SK-N-SH (cell line): Measurements from ENCODE around the gene ARHGEF10L. TPM values are rescaled to one million over a fixed set of nuclear protein-coding genes. Genes with fewer than 3 reads are reported as not detected.

Experiments used
- CTCF ChIA-PET: fragments of 300-600, 350-600 bp; formaldehyde crosslinking; extraction: SDS; loops from one replicate; lab custom pipeline; 2021; lab: Yijun Ruan, JAX
- POLR2A ChIA-PET: fragments of 350-600 bp; sonication (Branson Sonifier 250); formaldehyde crosslinking; extraction: SDS; loops from one replicate; lab custom pipeline; 2020; ENCODE audit warnings: antibody characterized with exemption, inconsistent platforms; lab: Yijun Ruan, JAX
- DNase-seq: peaks from one replicate; pipeline ENCODE4 v3.0.0; 2012
- H2AFZ ChIP-seq: fragments of 200-600 bp; sonication (generic); 2 replicates; pipeline ENCODE4 v1.8.1; 2016; ENCODE audit warnings: antibody characterized with exemption, mild to moderate bottlenecking, low read depth
- H3F3A ChIP-seq: fragments of 200-600 bp; sonication (generic); replicated peaks from 2 replicates; pipeline ENCODE3; 2016; ENCODE audit warnings: antibody characterized with exemption, mild to moderate bottlenecking; ENCODE audit not compliant: insufficient read depth
- H3K27ac ChIP-seq, 2 experiments: fragments of 200-500 bp in 1 of 2; fragments of 200-600 bp in 1 of 2; sonication (Bioruptor generic) in 1 of 2; sonication (generic), shearing (Covaris generic) in 1 of 2; 2 replicates each; pipeline versions ENCODE4 v1.5.1 to v1.6.1; 2014 to 2016; ENCODE audit warnings: low read depth in 2 of 2, inconsistent platforms in 1 of 2, low read length in 1 of 2, mild to moderate bottlenecking in 1 of 2, mixed read lengths in 1 of 2
- H3K27me3 ChIP-seq: fragments of 200-600 bp; sonication (generic), shearing (Covaris generic); 2 replicates; pipeline ENCODE4 v1.6.1; 2016; ENCODE audit warnings: mixed run types; ENCODE audit not compliant: insufficient read depth
- H3K36me3 ChIP-seq, 2 experiments: fragments of 200-500 bp in 1 of 2; fragments of 200-600 bp in 1 of 2; sonication (Bioruptor generic) in 1 of 2; sonication (generic) in 1 of 2; replicated peaks in 1 of 2; 2 replicates each; pipeline versions ENCODE3 to v1.5.1; 2014 to 2016; ENCODE audit warnings: low read length in 1 of 2, mild to moderate bottlenecking in 1 of 2; ENCODE audit not compliant: insufficient read depth in 2 of 2, control insufficient read depth in 1 of 2
- H3K4me1 ChIP-seq, 2 experiments: fragments of 200-500 bp in 1 of 2; fragments of 200-600 bp in 1 of 2; sonication (Bioruptor generic) in 1 of 2; sonication (generic), shearing (Covaris generic) in 1 of 2; 2 replicates each; pipeline versions ENCODE4 v1.5.1 to v1.6.1; 2014 to 2016; ENCODE audit warnings: low read depth in 1 of 2, low read length in 1 of 2, mixed run types in 1 of 2; ENCODE audit not compliant: insufficient read depth in 2 of 2, control insufficient read depth in 1 of 2
- H3K4me2 ChIP-seq: fragments of 200-600 bp; sonication (generic), shearing (Covaris generic); 2 replicates; pipeline ENCODE4 v1.6.1; 2017; ENCODE audit warnings: mixed run types
- H3K4me3 ChIP-seq, 2 experiments: fragments of 200-500 bp in 1 of 2; fragments of 200-600 bp in 1 of 2; sonication (Bioruptor generic) in 1 of 2; sonication (generic), shearing (Covaris generic) in 1 of 2; 2 replicates each; pipeline versions ENCODE4 v1.5.1 to v1.8.1; 2014 to 2016; ENCODE audit warnings: low read depth in 2 of 2, inconsistent platforms in 1 of 2, low read length in 1 of 2, mild to moderate bottlenecking in 1 of 2, mixed read lengths in 1 of 2, moderate library complexity in 1 of 2
- H3K79me2 ChIP-seq: fragments of 200-600 bp; sonication (generic); 2 replicates; pipeline ENCODE4 v1.8.1; 2017; ENCODE audit warnings: mild to moderate bottlenecking; ENCODE audit not compliant: insufficient read depth
- H3K9ac ChIP-seq: fragments of 200-600 bp; sonication (generic); 2 replicates; pipeline ENCODE4 v1.6.1; 2017; ENCODE audit warnings: mixed run types
- H3K9me2 ChIP-seq: fragments of 200-600 bp; sonication (generic); 2 replicates; pipeline ENCODE4 v1.6.1; 2017; ENCODE audit warnings: mixed run types
- H3K9me3 ChIP-seq: fragments of 200-600 bp; sonication (generic); 2 replicates; pipeline ENCODE4 v1.6.1; 2017; ENCODE audit warnings: mixed run types, mild to moderate bottlenecking, moderate library complexity
- H4K20me1 ChIP-seq: fragments of 200-600 bp; sonication (generic); 2 replicates; pipeline ENCODE4 v1.6.1; 2017; ENCODE audit warnings: mild to moderate bottlenecking, mixed run types; ENCODE audit not compliant: insufficient read depth
- ELF1 ChIP-seq: IDR thresholded peaks from 2 replicates; pipeline ENCODE4 v1.4.0; 2012
- FOSL2 ChIP-seq: IDR thresholded peaks from 2 replicates; pipeline ENCODE4 v1.4.0; 2012; ENCODE audit warnings: low read depth, mild to moderate bottlenecking, moderate library complexity, borderline replicate concordance
- FOXJ3 ChIP-seq: sonication (generic); formaldehyde crosslinking; IDR thresholded peaks from 2 replicates; pipeline ENCODE4 v1.5.1; 2020; ENCODE audit warnings: mild to moderate bottlenecking, missing genetic modification reagents
- FOXM1 ChIP-seq: IDR thresholded peaks from 2 replicates; pipeline ENCODE4 v1.4.0; 2012; ENCODE audit warnings: low read depth, mild to moderate bottlenecking
- GATA2 ChIP-seq: sonication (generic); formaldehyde crosslinking; IDR thresholded peaks from 2 replicates; pipeline ENCODE4 v1.5.0; 2020; ENCODE audit warnings: mild to moderate bottlenecking, missing genetic modification reagents
- JUND ChIP-seq: IDR thresholded peaks from 2 replicates; pipeline ENCODE4 v1.4.0; 2012
- MAX ChIP-seq: IDR thresholded peaks from 2 replicates; pipeline ENCODE4 v1.4.0; 2012; ENCODE audit warnings: low read depth
- MEF2A ChIP-seq: IDR thresholded peaks from 2 replicates; pipeline ENCODE4 v1.4.0; 2012; ENCODE audit warnings: low read depth, borderline replicate concordance
- MXI1 ChIP-seq: IDR thresholded peaks from 2 replicates; pipeline ENCODE4 v1.6.1; 2012; ENCODE audit warnings: mild to moderate bottlenecking, low read depth, low read length, improper control_type of control experiment
- PBX3 ChIP-seq: IDR thresholded peaks from 2 replicates; pipeline ENCODE4; 2012
- SIN3A ChIP-seq: IDR thresholded peaks from 2 replicates; pipeline ENCODE4 v1.6.1; 2012; ENCODE audit warnings: low read depth, mild to moderate bottlenecking, low read length, moderate library complexity, borderline replicate concordance
- TEAD4 ChIP-seq: IDR thresholded peaks from 2 replicates; pipeline ENCODE4 v1.4.0; 2012; ENCODE audit warnings: mild to moderate bottlenecking, borderline replicate concordance; ENCODE audit not compliant: insufficient read depth
- WGBS: methylation state at CpG from one replicate; pipeline ENCODE4 v1.1.6; 2017; ENCODE audit warnings: low lambda C conversion rate; 5-methylcytosine and 5-hydroxymethylcytosine counted together
- polyA plus RNA-seq, 3 experiments: library from polyadenylated mRNA; depleted of rRNA; stranded (reverse); fragments of >200 nt; gene quantifications; 2 replicates each; pipeline ENCODE4 v1.2.3, GENCODE V29; 2012
- TF ChIP-seq, protein P1 (sequence below): fragments of 150-350 bp; IDR thresholded peaks from 2 replicates; pipeline ENCODE4 v1.6.1; 2016; ENCODE audit warnings: mild to moderate bottlenecking, low read depth, low read length
- TF ChIP-seq, protein P2 (sequence below): fragments of 150-350 bp; IDR thresholded peaks from 2 replicates; pipeline ENCODE4 v1.6.1; 2017; ENCODE audit warnings: antibody characterized with exemption, low read length, low read depth, borderline replicate concordance

The ARHGEF10L gene
- polyA plus RNA-seq, 1 of the 3 experiments (the other 2 are of a cell fraction): 12.5 TPM

DNA sequence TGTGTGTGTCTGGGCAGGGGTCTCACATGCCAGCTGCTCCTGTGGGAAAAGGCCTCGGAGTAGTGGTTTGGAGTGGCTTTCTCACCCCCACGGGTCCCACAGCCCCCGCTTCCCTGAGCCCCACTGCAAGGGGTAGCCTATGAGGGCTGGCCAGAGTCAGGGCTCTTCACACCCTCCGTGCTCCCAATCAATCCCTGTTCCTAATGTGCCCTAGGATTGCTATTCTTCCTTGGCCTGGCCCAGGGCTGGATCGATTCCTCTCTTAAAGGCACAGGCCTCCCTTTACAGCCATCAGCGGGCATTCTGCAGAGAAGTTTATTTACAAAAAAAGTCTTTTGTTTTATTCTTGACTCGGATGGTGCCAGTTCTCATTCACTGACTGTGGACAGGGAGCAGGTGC, 196.3 kb downstream of the ARHGEF10L start:
- ChIA-PET POLR2A (no interaction called here), CTCF (no interaction called here)
- Histone ChIP-seq H3K9me3 (no peaks in the 10 kb centered on the region), H3K4me2 (no peak overlapping the region), H3F3A (no peaks in the 10 kb centered on the region), H3K27me3 (no peaks in the 10 kb centered on the region), H3K4me1 (peaks cover 0 to 4% of the 10 kb centered on the region in 2 experiments; a peak in 1 of 4 replicates), H2AFZ (no peak overlapping the region), H3K9me2 (no peaks in the 10 kb centered on the region), H3K79me2 (no peaks in the 10 kb centered on the region), H3K27ac (no peak overlapping the region), H3K4me3 (no peak overlapping the region), H3K36me3 (no peaks in the 10 kb centered on the region), H4K20me1 (no peaks in the 10 kb centered on the region), H3K9ac (no peak overlapping the region)
- TF ChIP-seq ELF1: no peak
- no peak for TF ChIP-seq TEAD4
- no peak for TF ChIP-seq GATA2 (CRISPR knock-in tag)
- TF ChIP-seq MEF2A: no peak
- no peak for TF ChIP-seq FOSL2
- TF ChIP-seq, protein P1, sequence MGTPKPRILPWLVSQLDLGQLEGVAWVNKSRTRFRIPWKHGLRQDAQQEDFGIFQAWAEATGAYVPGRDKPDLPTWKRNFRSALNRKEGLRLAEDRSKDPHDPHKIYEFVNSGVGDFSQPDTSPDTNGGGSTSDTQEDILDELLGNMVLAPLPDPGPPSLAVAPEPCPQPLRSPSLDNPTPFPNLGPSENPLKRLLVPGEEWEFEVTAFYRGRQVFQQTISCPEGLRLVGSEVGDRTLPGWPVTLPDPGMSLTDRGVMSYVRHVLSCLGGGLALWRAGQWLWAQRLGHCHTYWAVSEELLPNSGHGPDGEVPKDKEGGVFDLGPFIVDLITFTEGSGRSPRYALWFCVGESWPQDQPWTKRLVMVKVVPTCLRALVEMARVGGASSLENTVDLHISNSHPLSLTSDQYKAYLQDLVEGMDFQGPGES: no peak
- TF ChIP-seq, protein P2, sequence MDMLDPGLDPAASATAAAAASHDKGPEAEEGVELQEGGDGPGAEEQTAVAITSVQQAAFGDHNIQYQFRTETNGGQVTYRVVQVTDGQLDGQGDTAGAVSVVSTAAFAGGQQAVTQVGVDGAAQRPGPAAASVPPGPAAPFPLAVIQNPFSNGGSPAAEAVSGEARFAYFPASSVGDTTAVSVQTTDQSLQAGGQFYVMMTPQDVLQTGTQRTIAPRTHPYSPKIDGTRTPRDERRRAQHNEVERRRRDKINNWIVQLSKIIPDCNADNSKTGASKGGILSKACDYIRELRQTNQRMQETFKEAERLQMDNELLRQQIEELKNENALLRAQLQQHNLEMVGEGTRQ: no peak
- TF ChIP-seq SIN3A: no peak
- no peak for TF ChIP-seq JUND
- TF ChIP-seq MAX: no peak
- TF ChIP-seq MXI1: no peak
- WGBS: 58% methylated on average over 5 of the region's 7 CpGs
- no peak for DNase-seq

- H4K20me1 ChIP-seq: no peaks in the 10 kb centered on the region
- H3K4me3 ChIP-seq: no peak overlapping the region
- DNase-seq: no peak
- CTCF ChIA-PET: no interaction called here
- no peak overlapping the region for H2AFZ ChIP-seq
- no peak overlapping the region for H3K27ac ChIP-seq
- no peaks in the 10 kb centered on the region for H3K36me3 ChIP-seq
- H3F3A ChIP-seq: no peaks in the 10 kb centered on the region
- H3K4me2 ChIP-seq: no peak overlapping the region
- no peaks in the 10 kb centered on the region for H3K79me2 ChIP-seq
- H3K4me1 ChIP-seq: peaks cover 0 to 5% of the 10 kb centered on the region in 2 experiments; a peak in 1 of 4 replicates
- H3K27me3 ChIP-seq: no peaks in the 10 kb centered on the region
- H3K9me2 ChIP-seq: no peaks in the 10 kb centered on the region
- no peaks in the 10 kb centered on the region for H3K9me3 ChIP-seq
- WGBS: 81% methylated on average over 5 of the region's 6 CpGs
- H3K9ac ChIP-seq: no peak overlapping the region
- TF ChIP-seq FOXJ3 (CRISPR knock-in tag) (no peak), MEF2A (no peak), FOXM1 (no peak), TEAD4 (no peak), PBX3 (no peak)
- TF ChIP-seq, protein P2: no peak
- TF ChIP-seq, all 33 proteins: peak for 0
- POLR2A ChIA-PET: no interaction called here
These were observed 197.1 kb downstream of the ARHGEF10L start for GRCh38 chr1:17736625-17737024.
